Neuronal stem cell (in vitro differentiated cells): ENCODE data around the gene CHRM2.

Source experiments
- DNase-seq: peaks from one replicate; pipeline ENCODE4 v3.0.0-alpha.2; 2013; ENCODE audit warnings: low spot score
- H2AFZ ChIP-seq: one replicate; pipeline ENCODE4 v1.6.1; 2013; ENCODE audit warnings: mild to moderate bottlenecking, low read length, inconsistent platforms
- H2AK5ac ChIP-seq: 2 replicates; pipeline ENCODE4 v1.6.1; 2013; ENCODE audit warnings: low read depth, mild to moderate bottlenecking, inconsistent platforms, low read length, moderate library complexity, mixed read lengths
- H2BK120ac ChIP-seq: 2 replicates; pipeline ENCODE4 v1.6.1; 2013; ENCODE audit warnings: low read depth, mild to moderate bottlenecking, inconsistent platforms, low read length, moderate library complexity, mixed read lengths
- H2BK12ac ChIP-seq: one replicate; pipeline ENCODE4 v1.6.1; 2013; ENCODE audit warnings: low read length, inconsistent platforms
- H2BK15ac ChIP-seq: 2 replicates; pipeline ENCODE4 v1.6.1; 2013; ENCODE audit warnings: mild to moderate bottlenecking, low read length, inconsistent platforms, mixed read lengths
- H2BK5ac ChIP-seq: one replicate; pipeline ENCODE4 v1.6.1; 2013; ENCODE audit warnings: inconsistent platforms, mild to moderate bottlenecking, low read length, moderate library complexity
- H3K14ac ChIP-seq: one replicate; pipeline ENCODE4 v1.6.1; 2013; ENCODE audit warnings: low read length, inconsistent platforms
- H3K18ac ChIP-seq: 2 replicates; pipeline ENCODE4 v1.6.1; 2013; ENCODE audit warnings: low read length, inconsistent platforms
- H3K23ac ChIP-seq: 2 replicates; pipeline ENCODE4 v1.6.1; 2013; ENCODE audit warnings: low read depth, mild to moderate bottlenecking, mixed read lengths, low read length, inconsistent platforms; ENCODE audit not compliant: poor library complexity
- H3K27ac ChIP-seq: replicated peaks from 3 replicates; pipeline ENCODE4 v1.5.1; 2013; ENCODE audit warnings: low read length, inconsistent platforms
- H3K27me3 ChIP-seq, 3 experiments: 2 replicates each; pipeline ENCODE4 v1.6.1; 2013; ENCODE audit warnings: low read length in 3 of 3, mild to moderate bottlenecking in 2 of 3, inconsistent platforms in 1 of 3, low read depth in 1 of 3, mixed read lengths in 1 of 3, moderate library complexity in 1 of 3; ENCODE audit not compliant: control insufficient read depth in 3 of 3, insufficient read depth in 3 of 3
- H3K36me3 ChIP-seq, 2 donors: replicated peaks in 1 of 2; 2 replicates each; pipeline ENCODE4 v1.6.1; 2013; ENCODE audit warnings: low read length in 2 of 2; ENCODE audit not compliant: control insufficient read depth in 2 of 2, insufficient read depth in 2 of 2
- H3K4ac ChIP-seq: 2 replicates; pipeline ENCODE4 v1.6.1; 2013; ENCODE audit warnings: inconsistent platforms, mild to moderate bottlenecking, low read length, moderate library complexity
- H3K4me1 ChIP-seq, 2 donors: 1 replicate in 1 of 2; 2 replicates in 1 of 2; pipeline ENCODE4 v1.6.1; 2013; ENCODE audit warnings: low read length in 2 of 2, low read depth in 1 of 2; ENCODE audit not compliant: control insufficient read depth in 2 of 2, insufficient read depth in 1 of 2
- H3K4me2 ChIP-seq: one replicate; pipeline ENCODE4 v1.6.1; 2013; ENCODE audit warnings: mild to moderate bottlenecking, low read length, inconsistent platforms; ENCODE audit not compliant: insufficient read depth, poor library complexity, severe bottlenecking
- H3K4me3 ChIP-seq, 2 donors: 2 replicates each; pipeline ENCODE4 v1.5.1; 2013; ENCODE audit warnings: low read length in 2 of 2, mild to moderate bottlenecking in 2 of 2, inconsistent platforms in 1 of 2, moderate library complexity in 1 of 2
- H3K79me1 ChIP-seq: one replicate; pipeline ENCODE4 v1.6.1; 2013; ENCODE audit warnings: low read depth, mild to moderate bottlenecking, inconsistent platforms, low read length, moderate library complexity
- H3K9ac ChIP-seq: one replicate; pipeline ENCODE4 v1.6.1; 2013; ENCODE audit warnings: mild to moderate bottlenecking, low read depth, low read length, inconsistent platforms; ENCODE audit not compliant: poor library complexity
- H3K9me3 ChIP-seq, 2 donors: replicated peaks in 1 of 2; 2 replicates each; pipeline versions ENCODE3 to v1.6.1; 2013; ENCODE audit warnings: low read length in 2 of 2, mild to moderate bottlenecking in 2 of 2, inconsistent platforms in 1 of 2, low read depth in 1 of 2, mixed read lengths in 1 of 2, moderate library complexity in 1 of 2; ENCODE audit not compliant: control insufficient read depth in 2 of 2, insufficient read depth in 1 of 2
- H4K8ac ChIP-seq: one replicate; pipeline ENCODE4 v1.6.1; 2013; ENCODE audit warnings: low read depth, mild to moderate bottlenecking, inconsistent platforms, low read length, moderate library complexity
- H4K91ac ChIP-seq: one replicate; pipeline ENCODE4 v1.6.1; 2013; ENCODE audit warnings: low read length, low read depth, mild to moderate bottlenecking, inconsistent platforms; ENCODE audit not compliant: poor library complexity
- WGBS, 2 donors: extraction: QIAGEN DNeasy Blood & Tissue Kit; methylation state at CpG; one replicate each; pipeline ENCODE4 v1.1.7; 2013; ENCODE audit warnings: missing lambda C conversion rate in 2 of 2, mixed read lengths in 1 of 2; ENCODE audit not compliant: insufficient read length in 2 of 2, insufficient replicate concordance in 1 of 2; ENCODE audit errors: extremely low coverage in 2 of 2; 5-methylcytosine and 5-hydroxymethylcytosine counted together

The CHRM2 gene

GRCh38 chr7:137003566-137003965 lies 135.1 kb downstream of the CHRM2 start:
- Histone ChIP-seq H2AK5ac (no peak overlapping the region), H2BK12ac (no peak overlapping the region), H2AFZ (no peak overlapping the region), H3K4me2 (no peak overlapping the region), H3K4me3 (no peak overlapping the region), H4K8ac (no peak overlapping the region), H2BK15ac (no peak overlapping the region), H3K18ac (no peak overlapping the region), H3K4me1 (peaks cover 0 to 10% of the 10 kb centered on the region in 2 donors), H3K36me3 (no peaks in the 10 kb centered on the region), H3K23ac (no peak overlapping the region), H3K4ac (no peak overlapping the region), H3K14ac (no peak overlapping the region), H2BK120ac (no peak overlapping the region), H2BK5ac (no peak overlapping the region), H3K9ac (no peak overlapping the region), H3K27ac (no peak overlapping the region), H3K9me3 (no peaks in the 10 kb centered on the region), H4K91ac (no peak overlapping the region), H3K79me1 (no peaks in the 10 kb centered on the region), H3K27me3 (no peaks in the 10 kb centered on the region)
- DNase-seq, result no peak
- no CpG with 5 or more reads among the region's 2 CpGs for WGBS, 2 donors

GRCh38 chr7:137005873-137006272 lies 137.4 kb downstream of the CHRM2 start:
- Histone ChIP-seq H2BK5ac (no peak overlapping the region), H2BK120ac (no peak overlapping the region), H3K4me2 (no peak overlapping the region), H3K23ac (no peak overlapping the region), H3K4me3 (no peak overlapping the region), H3K27ac (no peak overlapping the region), H4K91ac (no peak overlapping the region), H4K8ac (no peak overlapping the region), H2BK12ac (no peak overlapping the region), H3K9ac (no peak overlapping the region), H3K4me1 (peaks cover 0 to 6% of the 10 kb centered on the region in 2 donors), H2AK5ac (no peak overlapping the region), H3K9me3 (no peaks in the 10 kb centered on the region), H3K14ac (no peak overlapping the region), H3K18ac (no peak overlapping the region), H2BK15ac (no peak overlapping the region), H3K27me3 (no peaks in the 10 kb centered on the region), H3K79me1 (no peaks in the 10 kb centered on the region), H3K36me3 (no peaks in the 10 kb centered on the region), H2AFZ (peak overlapping the region; percentile 32), H3K4ac (no peak overlapping the region)
- WGBS, 2 donors, result no CpG with 5 or more reads among the region's 3 CpGs
- no peak for DNase-seq

GRCh38 chr7:137006293-137006692 lies 137.8 kb downstream of the CHRM2 start:
- Histone ChIP-seq H3K27ac (no peak overlapping the region), H2AK5ac (no peak overlapping the region)

GRCh38 chr7:137007001-137007694 lies 138.7 kb downstream of the CHRM2 start:
- WGBS, 2 donors, result no CpG with 5 or more reads among the region's 3 CpGs
- Histone ChIP-seq H3K36me3 (no peaks in the 10 kb centered on the region), H2BK15ac (no peak overlapping the region), H3K27ac (no peak overlapping the region), H3K4me2 (no peak overlapping the region), H3K23ac (no peak overlapping the region), H3K14ac (no peak overlapping the region), H4K91ac (no peak overlapping the region), H2BK12ac (no peak overlapping the region), H3K9me3 (no peaks in the 10 kb centered on the region), H3K4me3 (no peak overlapping the region), H2AK5ac (no peak overlapping the region), H2AFZ (peak overlapping the region; percentile 27), H3K4me1 (no peaks in the 10 kb centered on the region), H3K9ac (no peak overlapping the region), H3K79me1 (no peaks in the 10 kb centered on the region), H4K8ac (no peak overlapping the region), H3K18ac (no peak overlapping the region), H2BK5ac (no peak overlapping the region), H3K4ac (no peak overlapping the region), H3K27me3 (no peaks in the 10 kb centered on the region), H2BK120ac (no peak overlapping the region)
- DNase-seq, result no peak

More at GRCh38 chr7:137006293-137006692, 137.8 kb downstream of the CHRM2 start:
- no peak for DNase-seq
- Histone ChIP-seq H2BK12ac (no peak overlapping the region), H3K14ac (no peak overlapping the region), H3K9me3 (no peaks in the 10 kb centered on the region), H3K4me1 (peaks cover 0 to 3% of the 10 kb centered on the region in 2 donors), H3K36me3 (no peaks in the 10 kb centered on the region), H3K4ac (no peak overlapping the region), H4K91ac (no peak overlapping the region), H4K8ac (no peak overlapping the region), H3K9ac (no peak overlapping the region), H3K18ac (no peak overlapping the region), H3K27me3 (no peaks in the 10 kb centered on the region), H2BK15ac (no peak overlapping the region), H2BK5ac (no peak overlapping the region), H2BK120ac (no peak overlapping the region), H3K23ac (no peak overlapping the region), H3K4me2 (no peak overlapping the region), H3K4me3 (no peak overlapping the region), H3K79me1 (no peaks in the 10 kb centered on the region), H2AFZ (peak overlapping the region; percentile 32)
- no CpG with 5 or more reads among the region's 1 CpG for WGBS, 2 donors
